ENCODE results near the gene PYCARD. TPM values are rescaled to one million over a fixed set of nuclear protein-coding genes. Genes with fewer than 3 reads are reported as not detected.

The PYCARD gene
- total RNA-seq, 1 donor from 2014 or later = 5.9 TPM

DNA sequence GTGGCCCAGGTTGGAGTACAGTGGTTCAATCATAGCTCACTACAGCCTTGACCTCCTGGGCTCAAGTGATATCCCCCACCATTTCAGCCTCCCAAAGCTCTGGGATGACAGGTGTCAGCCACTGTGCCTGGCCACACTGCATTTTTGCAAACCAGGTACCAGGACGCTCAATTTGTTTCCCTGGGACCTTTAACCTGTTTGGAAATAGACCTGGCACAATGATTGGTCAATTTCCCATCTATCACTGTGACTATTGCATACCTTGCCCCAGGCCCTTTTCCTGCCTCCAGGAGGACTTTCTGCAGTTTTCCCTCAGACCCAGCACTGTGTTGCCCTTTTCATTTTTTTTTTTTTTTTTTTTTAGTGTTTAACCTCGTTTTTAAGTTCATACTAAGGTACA is 33.7 kb downstream of the PYCARD start:
- DNase-seq (ENCODE audit: low spot score) = no peak

DNA sequence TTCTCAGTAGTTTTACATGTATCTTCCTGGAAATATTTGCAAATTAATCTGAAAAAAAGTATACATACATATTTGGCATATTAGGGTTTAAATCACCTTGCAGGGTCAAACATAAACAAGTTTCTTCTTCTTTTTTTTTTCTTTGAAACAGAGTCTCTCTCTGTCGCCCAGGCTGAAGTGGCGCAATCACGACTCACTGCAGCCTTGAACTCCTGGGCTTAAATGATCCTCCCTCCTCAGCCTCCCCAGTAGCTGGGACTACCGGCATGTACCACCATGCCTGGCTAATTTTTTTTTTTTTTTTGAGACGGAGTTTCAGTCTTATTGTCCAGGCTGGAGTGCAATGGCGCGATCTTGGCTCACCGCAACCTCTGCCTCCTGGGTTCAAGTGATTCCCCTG is 35.2 kb downstream of the PYCARD start:
- DNase-seq (ENCODE audit: low spot score) (no peak), ATAC-seq (no peak)

More for the DNA sequence above, 33.7 kb downstream of the PYCARD start:
- ATAC-seq = peak; percentile 96

DNA sequence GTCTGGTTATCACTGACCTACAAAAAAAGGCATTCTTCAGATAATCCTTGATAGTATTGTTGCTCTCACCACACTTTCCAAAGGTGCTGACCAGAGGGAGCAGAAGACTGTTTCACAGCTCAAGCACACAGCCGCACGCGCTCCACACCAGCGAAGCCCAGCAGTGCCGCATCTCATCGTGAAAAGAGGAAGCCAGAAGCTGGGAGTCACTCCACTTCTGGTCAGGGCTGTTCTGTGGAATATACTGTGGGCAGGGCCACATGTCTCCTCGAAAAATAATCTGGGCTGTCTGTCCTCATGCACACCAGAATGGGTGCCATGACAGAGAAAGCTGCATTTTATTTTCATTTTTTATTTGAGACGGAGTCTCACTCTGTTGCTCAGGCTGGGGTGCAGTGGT is 45.4 kb downstream of the PYCARD start:
- DNase-seq (ENCODE audit: low spot score) = no peak
- peak; percentile 47 for ATAC-seq

Other genes with a start within 250 kb of the PYCARD start
- 8.2 TPM for gene SETD1A, start 245.0 kb downstream of the PYCARD start, total RNA-seq
- gene HSD3B7, start 217.6 kb downstream of the PYCARD start, total RNA-seq = 71.5 TPM
- 4.2 TPM for gene STX1B, start 192.1 kb downstream of the PYCARD start, total RNA-seq
- 24.6 TPM for gene STX4, start 169.2 kb downstream of the PYCARD start, total RNA-seq
- gene ZNF668, start 128.5 kb downstream of the PYCARD start, total RNA-seq = 3.6 TPM
- gene ZNF646, start 128.3 kb downstream of the PYCARD start, total RNA-seq = 6.7 TPM
- gene PRSS53, start 113.8 kb downstream of the PYCARD start, total RNA-seq = 4.4 TPM
- 101 TPM for gene VKORC1, start 108.0 kb downstream of the PYCARD start, total RNA-seq
- 42.7 TPM for gene BCKDK, start 94.4 kb downstream of the PYCARD start, total RNA-seq
- 27.0 TPM for gene KAT8, start 85.1 kb downstream of the PYCARD start, total RNA-seq
- gene PRSS8, start 67.0 kb downstream of the PYCARD start, total RNA-seq = 14.5 TPM
- 1.5 TPM for gene PRSS36, start 52.7 kb downstream of the PYCARD start, total RNA-seq
- gene FUS, start 22.6 kb downstream of the PYCARD start, total RNA-seq = 43.5 TPM
- gene TRIM72, start 11.4 kb upstream of the PYCARD start, total RNA-seq = not detected
- gene PYDC1, start 14.4 kb upstream of the PYCARD start, total RNA-seq = not detected
- 4.3 TPM for gene ITGAM, start 57.2 kb upstream of the PYCARD start, total RNA-seq
- gene ITGAX, start 152.4 kb upstream of the PYCARD start, total RNA-seq = 1.8 TPM
- 0.70 TPM for gene ITGAD, start 190.6 kb upstream of the PYCARD start, total RNA-seq
- gene COX6A2, start 225.6 kb upstream of the PYCARD start, total RNA-seq = 3.1 TPM
- 0.65 TPM for gene ZNF843, start 240.0 kb upstream of the PYCARD start, total RNA-seq

Measured in left lobe of liver (tissue), 2 donors.